ENCODE measurements around the gene HES7.

DNA sequence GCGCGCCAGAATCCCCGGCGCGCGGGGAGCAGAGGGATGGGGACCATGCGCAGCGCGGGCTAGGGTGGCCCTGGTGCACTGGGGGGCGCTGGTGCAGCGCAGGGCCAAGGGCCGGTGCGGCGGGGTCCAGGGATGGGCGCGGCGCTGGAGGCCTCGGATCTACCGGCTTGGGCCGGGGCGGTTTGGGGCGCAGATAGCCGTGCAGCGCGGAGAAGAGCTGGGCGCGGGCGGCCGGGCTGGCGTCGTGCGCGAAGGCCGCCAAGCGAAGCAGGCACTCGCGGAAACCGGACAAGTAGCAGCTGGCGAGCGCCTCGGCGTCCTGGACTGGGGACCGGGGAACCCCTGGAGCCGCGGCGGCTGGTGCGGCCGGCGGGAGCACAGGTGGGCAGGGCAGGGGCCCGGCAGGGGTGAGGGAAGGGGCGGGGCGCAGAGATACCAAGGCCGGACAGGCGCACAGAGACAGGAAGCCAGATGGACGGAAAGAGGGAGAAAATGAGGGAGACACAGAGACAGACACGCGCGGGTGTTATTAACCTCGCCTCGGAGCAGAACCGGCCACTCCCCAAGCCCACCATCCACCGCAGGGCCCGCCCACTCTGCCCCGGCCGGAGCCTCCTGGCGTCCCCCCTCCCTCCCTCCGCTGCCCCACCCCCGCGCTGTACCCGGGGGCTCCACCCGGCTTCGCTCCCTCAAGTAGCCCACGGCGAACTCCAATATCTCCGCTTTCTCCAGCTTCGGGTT lies 2.1 kb downstream of the HES7 start:
- no peak for TF ChIP-seq EZH2 (IDR thresholded peaks at IDR 0.05; ENCODE audit: borderline replicate concordance, low read length)
- TF ChIP-seq, protein P1, sequence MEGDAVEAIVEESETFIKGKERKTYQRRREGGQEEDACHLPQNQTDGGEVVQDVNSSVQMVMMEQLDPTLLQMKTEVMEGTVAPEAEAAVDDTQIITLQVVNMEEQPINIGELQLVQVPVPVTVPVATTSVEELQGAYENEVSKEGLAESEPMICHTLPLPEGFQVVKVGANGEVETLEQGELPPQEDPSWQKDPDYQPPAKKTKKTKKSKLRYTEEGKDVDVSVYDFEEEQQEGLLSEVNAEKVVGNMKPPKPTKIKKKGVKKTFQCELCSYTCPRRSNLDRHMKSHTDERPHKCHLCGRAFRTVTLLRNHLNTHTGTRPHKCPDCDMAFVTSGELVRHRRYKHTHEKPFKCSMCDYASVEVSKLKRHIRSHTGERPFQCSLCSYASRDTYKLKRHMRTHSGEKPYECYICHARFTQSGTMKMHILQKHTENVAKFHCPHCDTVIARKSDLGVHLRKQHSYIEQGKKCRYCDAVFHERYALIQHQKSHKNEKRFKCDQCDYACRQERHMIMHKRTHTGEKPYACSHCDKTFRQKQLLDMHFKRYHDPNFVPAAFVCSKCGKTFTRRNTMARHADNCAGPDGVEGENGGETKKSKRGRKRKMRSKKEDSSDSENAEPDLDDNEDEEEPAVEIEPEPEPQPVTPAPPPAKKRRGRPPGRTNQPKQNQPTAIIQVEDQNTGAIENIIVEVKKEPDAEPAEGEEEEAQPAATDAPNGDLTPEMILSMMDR (conservative IDR thresholded peaks at IDR 0.05 in 1 of 2, IDR thresholded peaks at IDR 0.05 in 1 of 2; ENCODE audit: extremely low read depth in 1 of 2, insufficient read depth in 1 of 2, low read depth in 1 of 2, low read length in 2 of 2) = peak; percentile 33 to 62
